Astrocyte (in vitro differentiated cells and primary cell): Measurements from ENCODE around the gene KASH5. TPM values are rescaled to one million over a fixed set of nuclear protein-coding genes. Genes with fewer than 3 reads are reported as not detected.
A peak's percentile ranks its signal among the peaks of the same experiment; 100 is the strongest.

Source experiments
- DNase-seq: peaks from one replicate; pipeline ENCODE4 v3.0.0-alpha.2; 2010; ENCODE audit warnings: low read depth
- FAIRE-seq: peaks from 2 replicates; lab custom pipeline; 2011; peaks lifted over from hg19 to GRCh38; lab: Jason Lieb, UNC
- H2AFZ ChIP-seq: 2 replicates; pipeline ENCODE4 v1.6.0; 2012; ENCODE audit warnings: low read depth, low read length, inconsistent platforms
- H3K27ac ChIP-seq: 2 replicates; pipeline ENCODE4 v1.5.1; 2011; ENCODE audit warnings: low read depth, low read length, inconsistent platforms
- H3K27me3 ChIP-seq: 2 replicates; pipeline ENCODE4 v1.6.0; 2011; ENCODE audit warnings: low read length, inconsistent platforms; ENCODE audit not compliant: insufficient read depth
- H3K36me3 ChIP-seq: 2 replicates; pipeline ENCODE4 v1.5.1; 2011; ENCODE audit warnings: low read length, inconsistent platforms; ENCODE audit not compliant: insufficient read depth
- H3K4me1 ChIP-seq: 2 replicates; pipeline ENCODE4 v1.5.1; 2011; ENCODE audit warnings: low read length, inconsistent platforms; ENCODE audit not compliant: insufficient read depth
- H3K4me2 ChIP-seq: 2 replicates; pipeline ENCODE4 v1.6.0; 2012; ENCODE audit warnings: low read length, inconsistent platforms
- H3K4me3 ChIP-seq: 2 replicates; pipeline ENCODE4 v1.5.1; 2011; ENCODE audit warnings: low read depth, mild to moderate bottlenecking, low read length, inconsistent platforms; ENCODE audit not compliant: insufficient read depth
- H3K79me2 ChIP-seq: 2 replicates; pipeline ENCODE4 v1.6.0; 2012; ENCODE audit warnings: mild to moderate bottlenecking, low read length, inconsistent platforms; ENCODE audit not compliant: insufficient read depth
- H3K9ac ChIP-seq: 2 replicates; pipeline ENCODE4 v1.6.0; 2012; ENCODE audit warnings: mild to moderate bottlenecking, low read length, inconsistent platforms
- H3K9me3 ChIP-seq: 2 replicates; pipeline ENCODE4 v1.5.1; 2012; ENCODE audit warnings: low read depth, mild to moderate bottlenecking, low read length, inconsistent platforms; ENCODE audit not compliant: insufficient read depth
- H4K20me1 ChIP-seq: 2 replicates; pipeline ENCODE4 v1.6.0; 2012; ENCODE audit warnings: low read length, inconsistent platforms; ENCODE audit not compliant: insufficient read depth
- H3K27ac Mint-ChIP-seq: one replicate; pipeline ENCODE4 v1.8.0; 2021; ENCODE audit warnings: mild to moderate bottlenecking, mixed read lengths; ENCODE audit not compliant: unreplicated experiment
- H3K27me3 Mint-ChIP-seq: one replicate; pipeline ENCODE4 v1.8.0; 2021; ENCODE audit warnings: low read depth, mixed read lengths; ENCODE audit not compliant: unreplicated experiment
- H3K36me3 Mint-ChIP-seq: one replicate; pipeline ENCODE4 v1.8.0; 2021; ENCODE audit warnings: low read depth, mixed read lengths; ENCODE audit not compliant: unreplicated experiment
- H3K4me1 Mint-ChIP-seq: one replicate; pipeline ENCODE4 v1.8.0; 2021; ENCODE audit warnings: low read depth, mixed read lengths; ENCODE audit not compliant: unreplicated experiment
- H3K4me3 Mint-ChIP-seq: one replicate; pipeline ENCODE4 v1.8.0; 2021; ENCODE audit warnings: mild to moderate bottlenecking, moderate library complexity, mixed read lengths; ENCODE audit not compliant: unreplicated experiment
- H3K9me3 Mint-ChIP-seq: one replicate; pipeline ENCODE4 v1.8.0; 2021; ENCODE audit warnings: mild to moderate bottlenecking, mixed read lengths; ENCODE audit not compliant: unreplicated experiment
- EZH2 ChIP-seq: IDR thresholded peaks from 2 replicates; pipeline ENCODE4 v1.6.1; 2012; ENCODE audit warnings: mild to moderate bottlenecking, low read length, inconsistent platforms; ENCODE audit not compliant: insufficient read depth
- total RNA-seq: library from RNA; stranded (reverse); gene quantifications from 2 replicates; pipeline ENCODE4 v1.2.1, GENCODE V29; 2021
- TF ChIP-seq, protein P1 (sequence below): IDR thresholded peaks from 2 replicates; pipeline ENCODE4 v1.5.1; 2011; ENCODE audit warnings: low read depth, mild to moderate bottlenecking, inconsistent platforms, low read length, moderate library complexity; ENCODE audit not compliant: insufficient read depth

Gene KASH5
- total RNA-seq, 1 donor from 2014 or later = not detected

GRCh38 chr19:49348305-49349189, 39.5 kb upstream of the KASH5 start:
- no peak overlapping the region for H3K4me2 ChIP-seq
- DNase-seq (no peak), FAIRE-seq (no peak)
- H3K36me3 Mint-ChIP-seq = peaks cover 43% of the 10 kb centered on the region
- no peak overlapping the region for H3K4me3 ChIP-seq
- H3K27me3 ChIP-seq = no peaks in the 10 kb centered on the region
- no peak overlapping the region for H3K27ac Mint-ChIP-seq
- H3K9ac ChIP-seq = no peak overlapping the region
- no peaks in the 10 kb centered on the region for H3K27me3 Mint-ChIP-seq
- no peak for TF ChIP-seq EZH2
- TF ChIP-seq, protein P1, sequence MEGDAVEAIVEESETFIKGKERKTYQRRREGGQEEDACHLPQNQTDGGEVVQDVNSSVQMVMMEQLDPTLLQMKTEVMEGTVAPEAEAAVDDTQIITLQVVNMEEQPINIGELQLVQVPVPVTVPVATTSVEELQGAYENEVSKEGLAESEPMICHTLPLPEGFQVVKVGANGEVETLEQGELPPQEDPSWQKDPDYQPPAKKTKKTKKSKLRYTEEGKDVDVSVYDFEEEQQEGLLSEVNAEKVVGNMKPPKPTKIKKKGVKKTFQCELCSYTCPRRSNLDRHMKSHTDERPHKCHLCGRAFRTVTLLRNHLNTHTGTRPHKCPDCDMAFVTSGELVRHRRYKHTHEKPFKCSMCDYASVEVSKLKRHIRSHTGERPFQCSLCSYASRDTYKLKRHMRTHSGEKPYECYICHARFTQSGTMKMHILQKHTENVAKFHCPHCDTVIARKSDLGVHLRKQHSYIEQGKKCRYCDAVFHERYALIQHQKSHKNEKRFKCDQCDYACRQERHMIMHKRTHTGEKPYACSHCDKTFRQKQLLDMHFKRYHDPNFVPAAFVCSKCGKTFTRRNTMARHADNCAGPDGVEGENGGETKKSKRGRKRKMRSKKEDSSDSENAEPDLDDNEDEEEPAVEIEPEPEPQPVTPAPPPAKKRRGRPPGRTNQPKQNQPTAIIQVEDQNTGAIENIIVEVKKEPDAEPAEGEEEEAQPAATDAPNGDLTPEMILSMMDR = no peak
- no peaks in the 10 kb centered on the region for H3K9me3 ChIP-seq
- no peaks in the 10 kb centered on the region for H3K4me1 ChIP-seq
- peaks cover 55% of the 10 kb centered on the region for H4K20me1 ChIP-seq
- H3K4me1 Mint-ChIP-seq = no peaks in the 10 kb centered on the region
- no peak overlapping the region for H3K27ac ChIP-seq
- no peaks in the 10 kb centered on the region for H3K79me2 ChIP-seq
- H2AFZ ChIP-seq = no peak overlapping the region
- peaks cover 46% of the 10 kb centered on the region for H3K36me3 ChIP-seq
- peak overlapping the region; percentile 1 for H3K4me3 Mint-ChIP-seq
- H3K9me3 Mint-ChIP-seq = no peaks in the 10 kb centered on the region

DNA sequence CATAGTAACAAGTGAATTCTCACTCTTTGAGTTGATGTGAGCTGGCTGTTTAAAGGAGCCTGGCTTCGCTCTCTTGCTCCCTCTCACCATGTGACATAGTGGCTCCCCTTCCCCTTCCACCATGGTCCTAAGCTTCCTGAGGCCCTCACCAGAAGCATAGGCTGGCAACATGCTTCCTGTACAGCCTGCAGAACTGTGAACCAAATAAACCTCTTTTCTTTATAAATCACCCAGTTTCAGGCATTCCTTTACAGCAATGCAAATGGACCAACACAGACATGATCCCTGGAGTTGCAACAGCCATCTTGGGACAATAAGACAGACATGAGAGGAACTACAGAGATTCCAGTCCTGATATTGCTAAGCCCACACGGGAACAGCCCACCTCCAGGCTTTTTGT, 38.5 kb upstream of the KASH5 start:
- DNase-seq (no peak), FAIRE-seq (no peak)
- H3K27me3 ChIP-seq = no peaks in the 10 kb centered on the region
- no peak overlapping the region for H3K27ac ChIP-seq
- H3K36me3 Mint-ChIP-seq = peaks cover 42% of the 10 kb centered on the region
- no peak overlapping the region for H3K27ac Mint-ChIP-seq
- no peaks in the 10 kb centered on the region for H3K4me1 ChIP-seq
- H3K4me1 Mint-ChIP-seq = no peaks in the 10 kb centered on the region
- H3K79me2 ChIP-seq = no peaks in the 10 kb centered on the region
- no peak overlapping the region for H2AFZ ChIP-seq
- H4K20me1 ChIP-seq = peaks cover 54% of the 10 kb centered on the region
- H3K9me3 Mint-ChIP-seq = no peaks in the 10 kb centered on the region
- H3K9ac ChIP-seq = no peak overlapping the region
- TF ChIP-seq EZH2 = no peak
- TF ChIP-seq, protein P1 = no peak
- H3K4me2 ChIP-seq = no peak overlapping the region
- no peak overlapping the region for H3K4me3 Mint-ChIP-seq
- H3K36me3 ChIP-seq = peaks cover 44% of the 10 kb centered on the region
- H3K9me3 ChIP-seq = no peaks in the 10 kb centered on the region
- no peak overlapping the region for H3K4me3 ChIP-seq
- H3K27me3 Mint-ChIP-seq = no peaks in the 10 kb centered on the region

- peaks cover 13% of the 10 kb centered on the region for H3K4me1 ChIP-seq
- H3K9ac ChIP-seq = no peak overlapping the region
- FAIRE-seq (no peak), DNase-seq (no peak)
- H3K36me3 Mint-ChIP-seq = peaks cover 28% of the 10 kb centered on the region
- H3K4me3 ChIP-seq = no peak overlapping the region
- H3K9me3 Mint-ChIP-seq = no peaks in the 10 kb centered on the region
- H3K79me2 ChIP-seq = peaks cover 39% of the 10 kb centered on the region
- no peaks in the 10 kb centered on the region for H3K9me3 ChIP-seq
- H3K4me2 ChIP-seq = peak overlapping the region; percentile 37
- no peaks in the 10 kb centered on the region for H3K27me3 ChIP-seq
- H2AFZ ChIP-seq = no peak overlapping the region
- H3K27ac Mint-ChIP-seq = no peak overlapping the region
- peaks cover 14% of the 10 kb centered on the region for H3K4me1 Mint-ChIP-seq
- no peak overlapping the region for H3K4me3 Mint-ChIP-seq
- H3K27me3 Mint-ChIP-seq = no peaks in the 10 kb centered on the region
- TF ChIP-seq EZH2 = no peak
- TF ChIP-seq, protein P1 = no peak
- peaks cover 20% of the 10 kb centered on the region for H3K36me3 ChIP-seq
- H3K27ac ChIP-seq = no peak overlapping the region
- H4K20me1 ChIP-seq = peaks cover 46% of the 10 kb centered on the region
Measured at GRCh38 chr19:49355909-49356353, 32.1 kb upstream of the KASH5 start.
